ENCODE measurements around the gene PZP.

GRCh38 chr12:9143137-9143536, 65.1 kb downstream of the PZP start:
- TF ChIP-seq CTCF (IDR thresholded peaks at IDR 0.05) (no peak), POLR2A (IDR thresholded peaks at IDR 0.05) (no peak), POLR2AphosphoS5 (IDR thresholded peaks at IDR 0.05) (no peak)
